Trophoblast cell (in vitro differentiated cells and primary cell): ENCODE results near the gene S100A12.

Experiments used
- DNase-seq, 2 donors: peaks; one replicate each; pipeline ENCODE4 v3.0.0-alpha.2; 2016
- H2AFZ ChIP-seq: 2 replicates; pipeline ENCODE4 v1.6.1; 2013; ENCODE audit warnings: low read length, moderate library complexity, mild to moderate bottlenecking; ENCODE audit not compliant: insufficient read depth, poor library complexity
- H2AK5ac ChIP-seq: 2 replicates; pipeline ENCODE4 v1.6.1; 2013; ENCODE audit warnings: mild to moderate bottlenecking, low read length
- H2BK120ac ChIP-seq: 2 replicates; pipeline ENCODE4 v1.6.1; 2013; ENCODE audit warnings: low read length, mild to moderate bottlenecking, moderate library complexity; ENCODE audit not compliant: insufficient read depth, poor library complexity
- H2BK12ac ChIP-seq: 2 replicates; pipeline ENCODE4 v1.6.1; 2013; ENCODE audit warnings: mild to moderate bottlenecking, low read length, moderate library complexity
- H2BK5ac ChIP-seq: 2 replicates; pipeline ENCODE4 v1.6.1; 2013; ENCODE audit warnings: low read length, low read depth, moderate library complexity, mild to moderate bottlenecking; ENCODE audit not compliant: poor library complexity
- H3K14ac ChIP-seq: 2 replicates; pipeline ENCODE4 v1.6.1; 2013; ENCODE audit warnings: mild to moderate bottlenecking, low read length
- H3K18ac ChIP-seq: 2 replicates; pipeline ENCODE4 v1.6.1; 2013; ENCODE audit warnings: mild to moderate bottlenecking, low read length
- H3K23ac ChIP-seq: 2 replicates; pipeline ENCODE4 v1.6.1; 2013; ENCODE audit warnings: low read length
- H3K27ac ChIP-seq: 2 replicates; pipeline ENCODE4 v1.5.1; 2013; ENCODE audit warnings: low read depth, mild to moderate bottlenecking, inconsistent platforms, low read length, moderate library complexity
- H3K27me3 ChIP-seq: 2 replicates; pipeline ENCODE4 v1.6.1; 2013; ENCODE audit warnings: inconsistent platforms, mild to moderate bottlenecking, low read length, moderate library complexity; ENCODE audit not compliant: insufficient read depth
- H3K36me3 ChIP-seq, 2 experiments: 1 replicate in 1 of 2; 2 replicates in 1 of 2; pipeline ENCODE4 v1.6.1; 2013; ENCODE audit warnings: low read length in 2 of 2, mild to moderate bottlenecking in 2 of 2, moderate library complexity in 1 of 2; ENCODE audit not compliant: insufficient read depth in 2 of 2, control insufficient read depth in 1 of 2
- H3K4ac ChIP-seq: 2 replicates; pipeline ENCODE4 v1.6.1; 2013; ENCODE audit warnings: low read depth, mild to moderate bottlenecking, low read length, moderate library complexity
- H3K4me1 ChIP-seq, 2 experiments: 1 replicate in 1 of 2; 2 replicates in 1 of 2; pipeline ENCODE4 v1.6.1; 2013; ENCODE audit warnings: low read length in 2 of 2, mild to moderate bottlenecking in 2 of 2, moderate library complexity in 1 of 2; ENCODE audit not compliant: insufficient read depth in 2 of 2, control insufficient read depth in 1 of 2
- H3K4me2 ChIP-seq: 2 replicates; pipeline ENCODE4 v1.6.1; 2013; ENCODE audit warnings: inconsistent platforms, mild to moderate bottlenecking, low read length, moderate library complexity
- H3K4me3 ChIP-seq: 2 replicates; pipeline ENCODE4 v1.5.1; 2013; ENCODE audit warnings: mild to moderate bottlenecking, low read depth, low read length, inconsistent platforms
- H3K79me1 ChIP-seq: one replicate; pipeline ENCODE4 v1.6.1; 2013; ENCODE audit warnings: low read length
- H3K79me2 ChIP-seq: 2 replicates; pipeline ENCODE4 v1.6.1; 2013; ENCODE audit warnings: low read length, mild to moderate bottlenecking; ENCODE audit not compliant: control insufficient read depth, insufficient read depth, poor library complexity
- H3K9ac ChIP-seq: 2 replicates; pipeline ENCODE4 v1.6.1; 2013; ENCODE audit warnings: mild to moderate bottlenecking, low read length
- H3K9me3 ChIP-seq: 2 replicates; pipeline ENCODE4 v1.6.1; 2013; ENCODE audit warnings: low read depth, mild to moderate bottlenecking, control low read depth, inconsistent platforms, low read length; ENCODE audit not compliant: insufficient read depth
- H4K12ac ChIP-seq: 2 replicates; pipeline ENCODE4 v1.6.1; 2013; ENCODE audit warnings: low read depth, mild to moderate bottlenecking, low read length, moderate library complexity
- H4K8ac ChIP-seq: 2 replicates; pipeline ENCODE4 v1.6.1; 2013; ENCODE audit warnings: low read depth, mild to moderate bottlenecking, low read length, moderate library complexity
- H4K91ac ChIP-seq: one replicate; pipeline ENCODE4 v1.6.1; 2013; ENCODE audit warnings: low read depth, mild to moderate bottlenecking, low read length, moderate library complexity
- WGBS: extraction: QIAGEN DNeasy Blood & Tissue Kit; methylation state at CpG from one replicate; pipeline ENCODE4 v1.1.7; 2013; ENCODE audit warnings: missing lambda C conversion rate; ENCODE audit not compliant: insufficient read length, insufficient coverage; ENCODE audit errors: extremely low coverage; 5-methylcytosine and 5-hydroxymethylcytosine counted together

Gene S100A12

GRCh38 chr1:153372571-153372970 lies 2.9 kb downstream of the S100A12 start:
- no peak overlapping the region for H2AK5ac ChIP-seq
- peaks cover 1% of the 10 kb centered on the region for H3K9me3 ChIP-seq
- H3K79me1 ChIP-seq, result no peaks in the 10 kb centered on the region
- no peak overlapping the region for H4K12ac ChIP-seq
- H3K23ac ChIP-seq, result no peak overlapping the region
- H3K27ac ChIP-seq, result no peak overlapping the region
- no peaks in the 10 kb centered on the region for H3K36me3 ChIP-seq
- no peak overlapping the region for H3K18ac ChIP-seq
- no peak for DNase-seq
- H3K4me3 ChIP-seq, result no peak overlapping the region
- H3K9ac ChIP-seq, result no peak overlapping the region
- no peak overlapping the region for H2AFZ ChIP-seq
- no peak overlapping the region for H4K91ac ChIP-seq
- H2BK12ac ChIP-seq, result no peak overlapping the region
- H3K79me2 ChIP-seq, result no peaks in the 10 kb centered on the region
- WGBS, result no CpG with 5 or more reads among the region's 2 CpGs
- H3K14ac ChIP-seq, result no peak overlapping the region
- no peak overlapping the region for H2BK5ac ChIP-seq
- H3K4ac ChIP-seq, result no peak overlapping the region
- H3K27me3 ChIP-seq, result no peaks in the 10 kb centered on the region
- H3K4me2 ChIP-seq, result no peak overlapping the region
- H2BK120ac ChIP-seq, result no peak overlapping the region
- no peak overlapping the region for H4K8ac ChIP-seq
- H3K4me1 ChIP-seq, result no peaks in the 10 kb centered on the region

- no peaks in the 10 kb centered on the region for H3K9me3 ChIP-seq
- no peak overlapping the region for H4K91ac ChIP-seq
- no peak overlapping the region for H2BK5ac ChIP-seq
- no peak overlapping the region for H3K23ac ChIP-seq
- no peak overlapping the region for H3K9ac ChIP-seq
- no peak overlapping the region for H3K18ac ChIP-seq
- H3K4me1 ChIP-seq, result no peaks in the 10 kb centered on the region
- no peak overlapping the region for H3K27ac ChIP-seq
- H3K4me2 ChIP-seq, result no peak overlapping the region
- no peaks in the 10 kb centered on the region for H3K36me3 ChIP-seq
- no peak for DNase-seq
- no peak overlapping the region for H4K12ac ChIP-seq
- H3K4me3 ChIP-seq, result no peak overlapping the region
- H3K27me3 ChIP-seq, result no peaks in the 10 kb centered on the region
- WGBS, result no CpG with 5 or more reads among the region's 1 CpG
- H2BK120ac ChIP-seq, result no peak overlapping the region
- H3K4ac ChIP-seq, result no peak overlapping the region
- no peaks in the 10 kb centered on the region for H3K79me1 ChIP-seq
- no peak overlapping the region for H4K8ac ChIP-seq
- no peak overlapping the region for H2BK12ac ChIP-seq
- no peak overlapping the region for H2AK5ac ChIP-seq
- no peak overlapping the region for H2AFZ ChIP-seq
- no peak overlapping the region for H3K14ac ChIP-seq
- no peaks in the 10 kb centered on the region for H3K79me2 ChIP-seq
Measured at GRCh38 chr1:153371231-153371630, 4.2 kb downstream of the S100A12 start.

- Histone ChIP-seq H3K23ac (no peak overlapping the region), H4K91ac (no peak overlapping the region), H3K27ac (no peak overlapping the region), H3K9ac (no peak overlapping the region), H3K4me2 (no peak overlapping the region), H4K12ac (no peak overlapping the region), H3K79me2 (no peaks in the 10 kb centered on the region), H3K27me3 (no peaks in the 10 kb centered on the region), H2AFZ (no peak overlapping the region), H3K4ac (no peak overlapping the region), H3K14ac (no peak overlapping the region), H3K9me3 (no peaks in the 10 kb centered on the region), H3K79me1 (peaks cover 1% of the 10 kb centered on the region), H2BK120ac (no peak overlapping the region), H3K4me1 (peaks cover 6% of the 10 kb centered on the region in 2 experiments), H2AK5ac (no peak overlapping the region), H3K36me3 (no peaks in the 10 kb centered on the region), H2BK5ac (no peak overlapping the region), H3K4me3 (no peak overlapping the region), H4K8ac (no peak overlapping the region), H2BK12ac (no peak overlapping the region), H3K18ac (no peak overlapping the region)
- DNase-seq, result no peak
- WGBS, result no CpG with 5 or more reads among the region's 3 CpGs
Measured at GRCh38 chr1:153370146-153370545, 5.3 kb downstream of the S100A12 start.

GRCh38 chr1:153368495-153368894 lies 6.9 kb downstream of the S100A12 start:
- Histone ChIP-seq H3K23ac (no peak overlapping the region), H3K9ac (no peak overlapping the region), H2AFZ (no peak overlapping the region), H3K4me3 (no peak overlapping the region), H2BK120ac (no peak overlapping the region), H3K27ac (no peak overlapping the region), H3K27me3 (no peaks in the 10 kb centered on the region), H4K12ac (no peak overlapping the region), H3K4me2 (no peak overlapping the region), H4K8ac (no peak overlapping the region), H2BK12ac (no peak overlapping the region), H2BK5ac (no peak overlapping the region), H3K79me2 (no peaks in the 10 kb centered on the region), H3K79me1 (peaks cover 1% of the 10 kb centered on the region), H3K18ac (no peak overlapping the region), H3K14ac (no peak overlapping the region), H3K4me1 (peaks cover 19 to 20% of the 10 kb centered on the region in 2 experiments), H4K91ac (no peak overlapping the region), H2AK5ac (no peak overlapping the region), H3K4ac (no peak overlapping the region), H3K36me3 (no peaks in the 10 kb centered on the region), H3K9me3 (no peaks in the 10 kb centered on the region)
- WGBS, result no CpG with 5 or more reads among the region's 2 CpGs
- DNase-seq, result no peak
